GM18499 (cell line): ENCODE results near the gene PRKCE.

Source experiments
- ATAC-seq: cut with Tn5 transposase; IDR thresholded peaks from one replicate; pipeline ENCODE4 v1.9.1; 2021; ENCODE audit warnings: moderate number of reproducible peaks; ENCODE audit not compliant: insufficient read depth, unreplicated experiment

PRKCE gene

GRCh38 chr2:45974056-45974455 is 322.6 kb downstream of the PRKCE start:
- peak; percentile 68 for ATAC-seq

DNA sequence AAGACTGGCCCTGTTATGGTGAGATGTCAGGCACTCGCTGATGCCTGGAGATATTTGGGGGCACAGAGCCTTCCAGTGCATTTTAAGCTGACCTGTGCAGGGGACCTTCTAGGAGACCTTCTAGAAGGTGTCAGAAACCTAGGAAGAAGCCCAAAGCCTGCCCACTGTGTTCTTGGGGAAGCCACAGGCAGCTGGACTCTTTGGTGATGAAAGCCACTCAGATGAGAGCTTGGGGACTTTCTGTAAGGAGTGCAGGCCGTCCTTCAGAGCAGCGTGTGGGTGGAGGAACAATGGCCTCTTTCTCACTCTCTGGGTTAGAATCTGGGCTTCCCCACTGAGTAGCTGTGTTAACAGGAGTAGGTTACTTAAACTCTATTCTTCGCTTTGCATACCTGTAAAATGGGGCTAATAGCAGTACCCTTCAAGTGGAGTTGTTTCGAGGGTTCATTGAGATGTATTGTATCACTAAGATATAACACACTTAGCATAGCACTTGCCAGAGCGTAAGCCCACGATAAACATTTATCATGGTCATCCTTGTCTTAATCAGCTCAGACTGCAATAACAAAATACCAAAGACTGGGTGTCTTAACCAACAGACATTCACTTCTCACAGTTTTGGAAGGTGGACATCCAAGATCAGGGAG is 323.4 kb downstream of the PRKCE start:
- peak; percentile 46 for ATAC-seq

DNA sequence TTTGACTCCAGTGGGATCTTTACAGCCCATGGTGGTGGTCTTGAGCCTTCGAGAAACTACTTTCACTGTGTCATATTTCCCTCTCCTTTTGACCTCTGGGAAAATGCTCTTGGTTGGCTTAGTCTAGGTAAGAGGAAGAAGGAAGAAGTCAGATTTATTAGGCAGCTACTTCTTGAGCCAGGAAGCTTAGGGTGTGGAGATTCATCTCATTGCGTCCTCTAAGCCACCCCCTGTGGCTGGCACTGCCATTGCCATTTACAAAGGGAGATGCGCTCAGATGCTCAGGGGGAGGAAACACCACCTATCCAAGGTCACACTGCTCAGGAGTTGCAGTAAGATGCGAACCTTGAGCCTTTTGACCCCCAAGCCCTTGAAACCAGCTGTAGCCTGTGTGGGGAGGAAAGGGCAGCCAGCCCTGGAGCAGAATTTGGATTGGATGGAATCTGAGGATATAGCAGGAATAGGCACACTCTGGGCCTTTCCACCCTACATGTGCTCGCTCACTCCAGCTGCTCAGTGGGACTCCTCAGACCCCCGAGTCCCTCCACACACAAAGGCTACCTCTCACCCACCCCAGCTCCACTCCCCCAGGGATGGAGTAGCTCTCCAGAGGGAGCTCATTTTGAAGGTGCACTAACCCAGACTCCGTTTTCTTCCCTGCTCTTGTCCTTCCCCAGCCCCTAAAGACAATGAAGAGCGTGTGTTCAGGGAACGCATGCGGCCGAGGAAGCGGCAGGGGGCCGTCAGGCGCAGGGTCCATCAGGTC is 324.5 kb downstream of the PRKCE start:
- ATAC-seq: no peak

DNA sequence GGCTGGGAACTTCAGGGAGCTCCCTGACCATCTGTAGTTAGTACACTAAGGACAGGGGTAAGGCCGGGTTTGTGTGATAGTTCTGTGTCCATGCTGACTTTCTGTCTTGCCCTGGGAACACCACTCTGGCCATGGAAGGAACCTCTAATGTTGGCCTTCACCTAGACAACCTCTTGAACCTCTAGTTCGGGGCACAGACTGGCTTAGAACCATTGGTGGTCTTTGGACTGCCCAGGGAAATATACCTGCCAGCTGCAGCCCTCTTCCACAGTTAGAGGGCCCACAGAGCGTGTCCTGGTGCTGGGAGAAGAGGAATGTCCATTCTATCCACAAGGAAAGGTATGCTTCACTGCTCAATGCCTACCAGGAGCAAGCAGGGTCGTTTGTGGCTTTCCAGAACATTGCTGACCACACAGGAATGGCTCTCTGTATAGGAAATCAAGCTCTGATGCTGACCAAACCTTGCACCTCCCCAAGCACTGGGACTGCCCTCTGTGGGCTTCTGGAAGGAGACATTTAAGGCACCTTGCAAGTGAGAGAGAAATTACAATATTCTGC is 326.9 kb downstream of the PRKCE start:
- ATAC-seq: no peak

DNA sequence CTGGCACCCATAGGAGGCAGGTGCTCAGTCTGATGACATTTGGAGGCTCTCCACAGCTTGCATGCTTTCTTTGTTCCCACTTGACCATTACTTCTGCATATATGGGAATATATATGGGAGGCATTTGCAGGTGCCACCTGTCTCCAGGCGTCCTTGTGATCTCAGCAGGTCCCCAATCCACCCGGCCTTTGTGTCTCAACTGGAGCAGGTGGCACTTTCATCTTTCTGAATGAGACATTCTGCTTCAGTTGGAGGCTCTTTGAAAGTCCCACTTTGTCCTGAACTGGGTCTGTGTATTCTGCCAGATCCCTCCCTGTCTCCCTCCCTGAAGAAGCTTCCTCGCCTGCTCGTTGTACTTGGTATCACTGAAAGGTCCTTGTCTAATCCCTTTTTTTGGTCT is 327.6 kb downstream of the PRKCE start:
- ATAC-seq: no peak

DNA sequence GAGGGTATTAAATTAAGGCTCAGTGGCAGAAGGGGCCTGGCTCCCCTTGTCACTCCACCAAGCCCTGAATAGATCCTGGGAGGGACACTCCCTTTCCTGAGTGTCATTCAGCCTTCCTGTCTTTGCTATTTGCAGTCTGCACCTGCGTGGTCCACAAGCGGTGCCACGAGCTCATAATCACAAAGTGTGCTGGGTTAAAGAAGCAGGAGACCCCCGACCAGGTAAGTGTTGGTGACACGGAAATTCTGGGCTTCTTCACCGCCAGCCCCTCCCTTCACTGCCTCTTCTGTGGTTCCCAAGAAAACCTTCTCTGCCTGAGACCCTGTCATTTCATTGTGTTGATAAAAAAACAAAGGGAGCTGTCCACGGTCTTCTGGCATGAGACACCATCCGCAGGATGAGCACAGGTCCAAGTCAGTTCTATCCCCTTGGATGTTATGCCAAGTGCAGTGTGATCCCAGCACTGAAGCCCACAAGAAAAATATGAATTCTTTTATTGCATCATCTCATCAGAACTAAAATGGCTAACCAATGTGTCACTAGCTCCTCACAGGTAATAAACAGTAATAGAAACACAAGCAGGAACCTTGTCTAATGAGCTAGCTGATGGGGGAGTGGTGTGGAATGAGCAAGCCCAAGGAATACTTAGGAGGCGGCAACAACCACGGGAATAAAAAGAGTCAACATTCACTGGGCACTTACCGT is 328.8 kb downstream of the PRKCE start:
- no peak for ATAC-seq

DNA sequence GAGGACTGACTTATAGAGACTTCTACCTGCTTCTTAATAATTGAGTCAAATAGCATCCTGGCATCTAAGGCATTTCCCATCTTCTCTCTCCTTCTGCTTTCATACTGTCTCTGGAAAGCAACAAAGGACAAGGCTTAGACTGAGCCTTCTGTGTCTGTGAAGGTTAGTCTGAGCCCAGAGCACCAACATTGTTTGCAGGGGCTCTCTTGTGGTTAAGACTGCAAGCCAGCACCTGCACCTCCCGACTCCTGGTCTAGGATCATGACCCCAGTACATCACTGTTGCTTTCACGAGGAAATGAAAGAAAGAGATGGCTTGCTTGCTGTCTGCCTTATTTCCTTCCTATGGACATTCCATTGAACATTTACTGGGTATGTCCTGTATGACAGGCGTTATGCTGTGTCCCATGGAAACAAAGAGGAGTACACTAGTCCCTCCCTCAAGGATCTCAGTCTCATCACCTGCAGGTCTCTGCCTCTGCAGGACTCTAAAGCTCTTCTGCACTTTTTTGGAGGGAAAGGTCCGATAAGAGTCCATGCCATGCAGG is 330.0 kb downstream of the PRKCE start:
- ATAC-seq: no peak

GRCh38 chr2:45982096-45982495 is 330.6 kb downstream of the PRKCE start:
- no peak for ATAC-seq

DNA sequence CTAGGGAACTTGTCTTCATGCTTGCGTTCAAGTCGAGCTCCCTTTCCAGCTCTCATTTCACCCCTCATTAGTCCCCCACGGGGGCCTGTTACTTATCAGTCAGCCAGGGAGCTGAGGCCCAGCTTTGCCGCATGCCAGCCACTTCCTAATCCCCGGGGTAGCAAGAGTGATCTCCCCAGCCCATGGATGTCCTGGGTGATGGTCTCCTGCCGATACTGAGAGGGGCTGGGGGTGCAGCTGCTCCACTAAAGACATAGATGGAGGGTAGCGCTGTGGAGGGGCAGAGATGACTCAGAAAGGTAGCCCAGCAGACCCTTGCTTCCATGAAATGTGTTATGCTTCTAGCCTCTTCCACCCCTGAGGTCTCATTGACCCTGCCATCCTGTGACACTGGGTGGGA is 331.7 kb downstream of the PRKCE start:
- no peak for ATAC-seq

- no peak for ATAC-seq
These were observed 332.9 kb downstream of the PRKCE start for GRCh38 chr2:45984366-45984765.

DNA sequence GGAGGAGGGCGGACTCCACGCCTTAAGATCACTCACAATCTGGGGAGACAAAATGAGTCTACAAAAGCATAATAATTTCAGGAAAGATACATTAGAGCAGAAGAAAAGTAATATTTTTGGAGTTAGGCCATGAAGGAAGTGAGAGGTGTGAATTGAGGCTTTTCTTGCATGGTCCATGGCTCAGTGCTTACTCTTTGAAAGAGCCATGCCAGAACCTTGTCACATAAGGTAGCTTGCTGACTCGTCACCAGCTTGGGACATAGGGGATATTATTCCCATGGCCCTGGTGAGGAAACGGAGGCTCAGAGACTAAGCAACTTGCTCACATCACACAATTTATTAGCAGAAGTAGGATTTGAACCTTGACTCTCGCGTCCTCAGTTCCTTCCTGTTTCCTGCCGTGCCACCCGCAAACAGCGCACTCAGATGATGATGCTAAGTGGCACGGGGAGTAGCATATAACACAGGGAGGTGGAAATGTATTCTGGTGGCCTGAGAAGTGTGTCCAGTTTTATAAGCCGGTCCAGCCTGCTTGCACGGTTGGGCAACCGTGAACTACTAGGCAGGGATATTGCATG is 333.5 kb downstream of the PRKCE start:
- no peak for ATAC-seq

- ATAC-seq: no peak
These were observed 335.0 kb downstream of the PRKCE start for GRCh38 chr2:45986509-45986908.

GRCh38 chr2:45987856-45988255 is 336.4 kb downstream of the PRKCE start:
- no peak for ATAC-seq

DNA sequence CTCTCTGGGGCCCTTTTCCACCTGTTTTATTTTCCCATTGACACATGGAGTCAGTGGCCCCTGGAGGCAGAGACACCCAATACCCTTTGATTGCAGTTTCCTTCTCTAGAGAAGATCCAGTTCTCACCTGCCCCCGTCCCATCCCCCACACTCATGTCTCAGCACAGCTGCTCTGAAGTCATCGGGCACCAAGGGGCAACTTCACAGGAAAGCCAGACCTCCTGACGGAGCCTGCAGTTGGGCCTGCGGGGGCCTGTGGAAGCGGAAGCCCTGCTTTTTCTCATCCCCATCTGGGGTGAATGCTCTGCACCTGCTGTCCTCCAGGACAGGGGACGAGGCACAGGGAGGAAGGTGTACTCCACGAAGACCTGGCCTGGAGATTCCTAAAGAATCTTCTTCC is 337.4 kb downstream of the PRKCE start:
- no peak for ATAC-seq

DNA sequence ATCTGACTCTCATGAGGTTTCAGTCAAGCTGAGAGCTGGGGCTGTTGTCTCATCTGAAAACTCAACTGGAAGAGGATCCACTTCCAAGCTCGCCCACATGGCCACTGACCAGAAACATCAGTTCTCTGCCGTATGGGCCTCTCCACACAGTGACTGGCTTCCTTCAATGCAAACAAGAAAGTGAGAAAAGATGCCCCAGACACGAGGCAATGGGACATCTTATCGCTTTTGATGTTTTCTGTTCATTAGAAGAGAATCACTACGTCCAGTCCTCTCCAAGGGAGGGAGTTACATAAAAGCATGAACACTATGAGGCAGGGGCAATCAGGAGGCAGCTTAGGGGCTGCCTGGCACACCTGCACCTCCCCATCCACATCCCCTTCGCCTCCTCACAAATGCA is 338.7 kb downstream of the PRKCE start:
- ATAC-seq: no peak

DNA sequence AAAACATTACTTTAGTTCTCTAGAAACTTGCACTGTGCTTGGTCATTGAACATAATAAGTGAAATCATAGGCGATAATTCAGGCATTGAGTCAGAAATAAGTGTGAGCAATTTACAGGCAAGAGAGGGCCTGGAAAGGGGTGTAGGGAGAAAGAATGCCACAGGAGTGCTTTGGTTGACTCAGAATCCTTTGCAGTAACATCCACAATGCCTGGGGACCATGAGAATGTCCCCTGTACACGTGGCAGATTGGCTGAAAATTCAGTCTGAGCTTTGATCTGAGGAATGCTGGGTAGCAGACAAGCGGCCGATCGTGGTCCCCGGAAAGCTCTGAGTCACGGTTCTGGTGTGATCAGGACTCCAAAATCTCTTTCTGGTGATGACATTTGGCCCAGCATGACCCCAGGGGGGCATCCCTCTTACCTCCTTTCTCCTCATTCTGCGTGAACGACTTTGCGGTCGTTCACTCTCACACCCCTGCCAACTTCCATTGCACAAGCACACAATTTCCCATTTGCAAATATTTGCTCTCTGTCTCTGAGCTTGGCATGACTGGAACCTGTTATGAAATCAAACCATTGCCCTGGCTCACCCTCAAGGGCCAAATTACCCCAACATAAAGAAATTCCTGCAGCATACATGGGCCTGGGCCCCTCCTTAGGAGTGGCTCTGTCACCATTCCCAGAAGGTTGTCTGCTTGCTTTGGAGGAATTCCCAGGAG is 340.7 kb downstream of the PRKCE start:
- ATAC-seq: no peak

DNA sequence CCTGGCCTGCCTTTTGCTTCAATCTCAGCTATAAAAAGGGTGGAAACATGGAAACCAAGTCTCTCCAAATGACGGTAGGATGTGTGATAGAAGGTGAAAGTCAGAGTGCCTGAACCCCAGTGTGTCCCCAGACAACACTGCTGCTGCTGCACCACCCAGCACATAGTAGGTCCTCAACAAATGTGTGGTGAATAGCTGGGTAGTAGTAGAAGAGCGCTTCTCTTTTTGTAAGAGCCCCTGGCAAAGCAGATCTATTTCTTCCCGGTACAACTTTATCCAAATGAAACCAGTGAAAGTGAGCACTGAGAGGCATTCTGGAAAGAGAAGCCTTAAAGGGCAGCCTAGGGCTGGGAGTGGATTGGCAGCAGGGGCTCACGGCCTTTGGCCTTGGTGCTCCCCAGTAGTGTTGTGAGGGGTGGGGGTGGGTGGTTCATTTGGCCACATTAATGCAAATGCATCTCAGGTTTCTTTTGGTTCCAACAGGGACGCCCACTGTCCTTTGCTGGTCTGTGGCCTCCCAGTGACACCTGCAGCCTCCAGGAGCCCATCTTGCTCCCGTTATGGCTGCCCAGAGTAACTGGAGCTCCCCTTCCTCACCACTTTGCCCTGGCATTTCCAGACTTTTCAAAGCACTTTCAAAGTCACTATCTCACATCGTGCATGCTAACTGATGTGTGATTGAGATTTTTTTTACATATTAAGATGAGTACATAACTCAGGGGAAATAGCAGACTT is 341.4 kb downstream of the PRKCE start:
- no peak for ATAC-seq

DNA sequence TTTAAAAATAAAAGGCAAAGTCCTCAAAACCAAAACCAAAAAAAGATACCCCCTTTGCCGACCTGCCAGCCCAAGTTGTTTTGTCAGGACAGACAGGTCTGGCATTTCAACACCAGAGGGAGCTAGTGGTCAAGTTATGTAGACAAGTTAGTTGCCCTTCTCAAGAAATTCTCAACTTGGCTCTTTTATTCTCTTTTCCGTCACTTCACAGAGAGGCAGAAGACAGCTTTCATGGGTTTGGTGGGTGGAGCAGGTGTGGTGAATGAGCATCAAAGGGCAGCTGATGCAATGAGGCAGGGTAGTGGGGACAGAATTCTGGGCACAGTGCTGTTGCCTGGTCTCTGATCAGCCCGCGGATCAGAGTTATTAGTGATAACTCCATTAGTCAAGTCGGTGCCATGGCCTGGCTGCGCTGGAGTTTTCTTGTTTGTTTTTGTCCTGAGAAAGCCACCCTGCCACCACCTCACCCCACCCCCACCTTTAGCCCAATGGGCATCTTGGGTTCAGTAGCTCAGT is 342.1 kb downstream of the PRKCE start:
- no peak for ATAC-seq

GRCh38 chr2:45994060-45994459 is 342.6 kb downstream of the PRKCE start:
- no peak for ATAC-seq
